Embryonic facial prominence (tissue), 1 donor: ENCODE data around the gene FKBP1A.

ENCODE experiments used
- DNase-seq: peaks from one replicate; pipeline ENCODE4 v3.0.0-alpha.2; 2016; ENCODE audit errors: extremely low spot score

The FKBP1A gene

GRCh38 chr20:1386323-1386722 lies 6.5 kb downstream of the FKBP1A start:
- DNase-seq: no peak

- DNase-seq: no peak
These were observed 9.0 kb downstream of the FKBP1A start for GRCh38 chr20:1383623-1384404.

- no peak for DNase-seq
These were observed 10.2 kb downstream of the FKBP1A start for GRCh38 chr20:1382670-1383069.

GRCh38 chr20:1381753-1382591 lies 10.9 kb downstream of the FKBP1A start:
- no peak for DNase-seq

GRCh38 chr20:1378735-1379125 lies 14.1 kb downstream of the FKBP1A start:
- no peak for DNase-seq

GRCh38 chr20:1377984-1378734 lies 14.7 kb downstream of the FKBP1A start:
- DNase-seq: no peak

- DNase-seq: no peak
These were observed 15.4 kb downstream of the FKBP1A start for GRCh38 chr20:1377341-1377871.

GRCh38 chr20:1376408-1377270 lies 16.2 kb downstream of the FKBP1A start:
- DNase-seq: no peak

- no peak for DNase-seq
These were observed 16.8 kb downstream of the FKBP1A start for GRCh38 chr20:1376007-1376406.

GRCh38 chr20:1375515-1375914 lies 17.3 kb downstream of the FKBP1A start:
- DNase-seq: no peak

- no peak for DNase-seq
These were observed 18.6 kb downstream of the FKBP1A start for GRCh38 chr20:1374246-1374645.

- no peak for DNase-seq
These were observed 19.2 kb downstream of the FKBP1A start for GRCh38 chr20:1373614-1374013.

GRCh38 chr20:1373036-1373435 lies 19.8 kb downstream of the FKBP1A start:
- DNase-seq: no peak

GRCh38 chr20:1371830-1372539 lies 20.9 kb downstream of the FKBP1A start:
- no peak for DNase-seq

- DNase-seq: no peak
These were observed 21.6 kb downstream of the FKBP1A start for GRCh38 chr20:1371202-1371782.

GRCh38 chr20:1370548-1371110 lies 22.2 kb downstream of the FKBP1A start:
- DNase-seq: no peak

GRCh38 chr20:1369970-1370369 lies 22.9 kb downstream of the FKBP1A start:
- DNase-seq: no peak

GRCh38 chr20:1368448-1369199 lies 24.2 kb downstream of the FKBP1A start:
- DNase-seq: no peak

GRCh38 chr20:1367479-1367878 lies 25.4 kb downstream of the FKBP1A start:
- DNase-seq: no peak
